Measurements from ENCODE around the gene RRP8. TPM values are rescaled to one million over a fixed set of nuclear protein-coding genes. Genes with fewer than 3 reads are reported as not detected.

Gene RRP8
- total and polyA plus RNA-seq, 2 donors (not counting 1 experiment from before 2014, with no cell fraction given), result 12.1 to 13.2 TPM

DNA sequence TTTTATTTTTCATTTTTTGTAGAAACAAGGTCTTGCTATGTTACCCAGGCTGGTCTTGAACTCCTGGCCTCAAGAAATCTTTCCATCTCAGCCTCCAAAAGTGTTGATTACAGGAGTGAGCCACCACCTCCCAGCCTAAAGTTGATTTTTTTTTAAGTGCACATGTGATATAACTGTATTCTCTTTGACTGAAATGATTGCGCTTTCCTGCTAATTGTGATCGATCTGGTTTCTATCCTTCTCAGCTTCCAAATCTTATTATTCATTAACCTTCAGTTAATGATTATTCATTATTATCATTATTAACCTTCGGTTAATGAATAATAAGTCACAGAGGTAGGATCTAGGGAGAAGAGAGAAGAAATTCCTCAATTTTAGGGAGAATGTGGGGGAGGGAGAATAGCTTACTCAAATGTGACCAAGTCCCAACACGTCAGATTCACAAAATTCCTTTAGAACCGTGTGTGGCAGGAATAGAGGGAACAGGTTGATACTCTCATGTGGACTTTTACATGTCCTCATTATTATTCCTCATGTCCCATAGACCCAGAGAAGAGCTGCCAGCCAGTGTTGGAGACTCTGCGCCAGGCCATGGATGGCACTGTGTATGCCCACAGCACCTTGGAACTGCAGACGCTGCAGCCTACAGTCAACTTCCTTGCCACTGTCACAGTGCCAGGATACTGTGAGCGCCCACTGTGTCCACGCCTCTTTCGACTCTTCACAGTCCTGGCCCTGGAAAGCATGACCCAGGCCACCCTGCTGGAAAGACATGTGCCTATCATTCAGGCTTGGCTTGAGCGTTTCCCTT is 47.1 kb downstream of the RRP8 start:
- Histone ChIP-seq H3K4me2 (ENCODE audit: extremely low read depth, insufficient read depth, low read length) (no peak overlapping the region), H3K79me2 (ENCODE audit: control insufficient read depth, insufficient read depth, low read length) (no peaks in the 10 kb centered on the region), H3K27me3 (ENCODE audit: control insufficient read depth, insufficient read depth, low read length) (no peaks in the 10 kb centered on the region), H3K4me1 (ENCODE audit: control insufficient read depth, extremely low read depth, insufficient read depth, low read length) (no peaks in the 10 kb centered on the region), H3K9ac (ENCODE audit: insufficient read depth, low read length) (no peak overlapping the region), H2AFZ (ENCODE audit: low read length) (no peak overlapping the region), H4K20me1 (ENCODE audit: control insufficient read depth, extremely low read depth, insufficient read depth, low read length) (no peaks in the 10 kb centered on the region), H3K27ac (ENCODE audit: insufficient read depth, low read length) (no peak overlapping the region), H3K4me3 (replicated peaks in 1 of 4; ENCODE audit: control extremely low read depth in 1 of 4, insufficient read depth in 1 of 4, low read depth in 3 of 4, low read length in 4 of 4) (no peak overlapping the region), H3K36me3 (ENCODE audit: control insufficient read depth, insufficient read depth, low read length) (no peaks in the 10 kb centered on the region), H3K9me3 (ENCODE audit: control insufficient read depth, insufficient read depth, low read depth, low read length) (no peaks in the 10 kb centered on the region)
- TF ChIP-seq, protein P1, sequence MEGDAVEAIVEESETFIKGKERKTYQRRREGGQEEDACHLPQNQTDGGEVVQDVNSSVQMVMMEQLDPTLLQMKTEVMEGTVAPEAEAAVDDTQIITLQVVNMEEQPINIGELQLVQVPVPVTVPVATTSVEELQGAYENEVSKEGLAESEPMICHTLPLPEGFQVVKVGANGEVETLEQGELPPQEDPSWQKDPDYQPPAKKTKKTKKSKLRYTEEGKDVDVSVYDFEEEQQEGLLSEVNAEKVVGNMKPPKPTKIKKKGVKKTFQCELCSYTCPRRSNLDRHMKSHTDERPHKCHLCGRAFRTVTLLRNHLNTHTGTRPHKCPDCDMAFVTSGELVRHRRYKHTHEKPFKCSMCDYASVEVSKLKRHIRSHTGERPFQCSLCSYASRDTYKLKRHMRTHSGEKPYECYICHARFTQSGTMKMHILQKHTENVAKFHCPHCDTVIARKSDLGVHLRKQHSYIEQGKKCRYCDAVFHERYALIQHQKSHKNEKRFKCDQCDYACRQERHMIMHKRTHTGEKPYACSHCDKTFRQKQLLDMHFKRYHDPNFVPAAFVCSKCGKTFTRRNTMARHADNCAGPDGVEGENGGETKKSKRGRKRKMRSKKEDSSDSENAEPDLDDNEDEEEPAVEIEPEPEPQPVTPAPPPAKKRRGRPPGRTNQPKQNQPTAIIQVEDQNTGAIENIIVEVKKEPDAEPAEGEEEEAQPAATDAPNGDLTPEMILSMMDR (conservative IDR thresholded peaks at IDR 0.05 in 1 of 2, IDR thresholded peaks at IDR 0.05 in 1 of 2; ENCODE audit: low read depth in 1 of 2, low read length in 2 of 2), result no peak
- TF ChIP-seq EZH2 (IDR thresholded peaks at IDR 0.05; ENCODE audit: low read length, missing control alignments), result no peak
- DNase-seq (ENCODE audit: low read depth in 2 of 2), result no peak

DNA sequence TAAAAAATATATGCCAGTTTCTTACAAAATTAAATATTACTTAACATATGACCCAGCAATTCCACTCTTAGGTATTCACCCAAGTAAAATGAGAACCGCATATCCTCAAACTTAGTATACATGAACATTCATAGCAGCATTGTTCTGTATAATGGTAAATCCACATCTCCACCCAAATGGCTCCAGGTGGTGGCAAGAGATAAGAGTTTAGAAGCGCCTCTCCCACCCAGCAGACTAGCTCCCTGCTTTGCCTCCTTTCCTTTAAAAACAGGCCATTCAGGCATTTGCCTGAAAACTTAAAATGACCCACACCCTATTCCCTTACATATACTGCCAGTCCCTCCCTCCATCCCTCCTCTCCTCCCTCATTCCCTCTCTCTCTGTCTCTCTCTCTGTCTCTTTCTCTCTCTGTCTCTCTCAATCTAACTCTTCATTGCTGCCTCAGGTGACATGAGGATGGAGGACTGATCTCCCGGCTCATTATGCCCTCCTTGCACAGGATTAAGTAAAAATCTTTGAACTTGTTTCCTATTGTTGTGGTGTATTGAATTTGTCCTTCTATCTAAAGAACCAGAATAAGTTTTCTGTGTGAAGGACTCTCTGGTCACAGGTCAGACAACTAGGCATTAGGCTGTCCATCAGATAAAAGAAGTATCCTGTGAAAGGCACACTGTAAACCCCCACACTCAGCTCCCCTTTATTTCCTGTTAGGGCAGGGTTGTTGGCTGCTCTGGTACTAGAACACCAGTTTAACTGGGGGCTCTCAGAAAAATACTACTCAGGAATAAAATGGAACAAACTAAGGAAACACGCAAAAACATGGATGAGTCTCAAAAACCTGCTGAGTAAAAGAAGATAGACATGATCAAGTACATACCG is 48.3 kb downstream of the RRP8 start:
- Histone ChIP-seq H3K4me1 (ENCODE audit: control insufficient read depth, extremely low read depth, insufficient read depth, low read length) (no peaks in the 10 kb centered on the region), H3K9me3 (ENCODE audit: control insufficient read depth, insufficient read depth, low read depth, low read length) (no peaks in the 10 kb centered on the region), H3K9ac (ENCODE audit: insufficient read depth, low read length) (no peak overlapping the region), H2AFZ (ENCODE audit: low read length) (no peak overlapping the region), H3K4me3 (replicated peaks in 1 of 4; ENCODE audit: control extremely low read depth in 1 of 4, insufficient read depth in 1 of 4, low read depth in 3 of 4, low read length in 4 of 4) (no peak overlapping the region), H3K4me2 (ENCODE audit: extremely low read depth, insufficient read depth, low read length) (no peak overlapping the region), H3K79me2 (ENCODE audit: control insufficient read depth, insufficient read depth, low read length) (no peaks in the 10 kb centered on the region), H3K36me3 (ENCODE audit: control insufficient read depth, insufficient read depth, low read length) (no peaks in the 10 kb centered on the region), H4K20me1 (ENCODE audit: control insufficient read depth, extremely low read depth, insufficient read depth, low read length) (no peaks in the 10 kb centered on the region), H3K27ac (ENCODE audit: insufficient read depth, low read length) (no peak overlapping the region), H3K27me3 (ENCODE audit: control insufficient read depth, insufficient read depth, low read length) (no peaks in the 10 kb centered on the region)
- no peak for DNase-seq (ENCODE audit: low read depth in 2 of 2)
- TF ChIP-seq, protein P1 (conservative IDR thresholded peaks at IDR 0.05 in 1 of 2, IDR thresholded peaks at IDR 0.05 in 1 of 2; ENCODE audit: low read depth in 1 of 2, low read length in 2 of 2), result no peak
- TF ChIP-seq EZH2 (IDR thresholded peaks at IDR 0.05; ENCODE audit: low read length, missing control alignments), result no peak

DNA sequence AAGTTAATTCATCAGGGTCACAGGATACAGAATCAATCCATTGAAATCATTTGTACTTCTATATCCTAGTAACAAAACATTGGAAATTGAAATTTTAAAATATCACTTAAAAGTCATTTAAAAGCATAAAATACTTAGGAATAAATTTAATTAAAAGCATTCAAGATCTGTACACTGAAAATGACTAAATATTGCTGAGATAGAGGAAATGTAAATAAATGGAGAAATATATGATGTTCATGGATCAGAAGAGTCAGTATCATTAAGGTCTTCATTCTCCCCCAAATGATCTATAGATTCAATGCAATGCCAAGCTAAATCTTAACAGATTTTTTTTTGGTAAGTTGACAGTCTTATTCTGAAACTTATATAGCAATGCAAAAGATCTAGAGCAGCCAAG is 49.8 kb downstream of the RRP8 start:
- Histone ChIP-seq H4K20me1 (ENCODE audit: control insufficient read depth, extremely low read depth, insufficient read depth, low read length) (no peaks in the 10 kb centered on the region), H2AFZ (ENCODE audit: low read length) (no peak overlapping the region), H3K9ac (ENCODE audit: insufficient read depth, low read length) (no peak overlapping the region), H3K27ac (ENCODE audit: insufficient read depth, low read length) (no peak overlapping the region), H3K4me2 (ENCODE audit: extremely low read depth, insufficient read depth, low read length) (no peak overlapping the region), H3K27me3 (ENCODE audit: control insufficient read depth, insufficient read depth, low read length) (no peaks in the 10 kb centered on the region), H3K79me2 (ENCODE audit: control insufficient read depth, insufficient read depth, low read length) (no peaks in the 10 kb centered on the region), H3K36me3 (ENCODE audit: control insufficient read depth, insufficient read depth, low read length) (no peaks in the 10 kb centered on the region), H3K4me3 (replicated peaks in 1 of 4; ENCODE audit: control extremely low read depth in 1 of 4, insufficient read depth in 1 of 4, low read depth in 3 of 4, low read length in 4 of 4) (no peak overlapping the region), H3K4me1 (ENCODE audit: control insufficient read depth, extremely low read depth, insufficient read depth, low read length) (no peaks in the 10 kb centered on the region), H3K9me3 (ENCODE audit: control insufficient read depth, insufficient read depth, low read depth, low read length) (no peaks in the 10 kb centered on the region)
- DNase-seq (ENCODE audit: low read depth in 2 of 2), result no peak
- no peak for TF ChIP-seq EZH2 (IDR thresholded peaks at IDR 0.05; ENCODE audit: low read length, missing control alignments)
- TF ChIP-seq, protein P1 (conservative IDR thresholded peaks at IDR 0.05 in 1 of 2, IDR thresholded peaks at IDR 0.05 in 1 of 2; ENCODE audit: low read depth in 1 of 2, low read length in 2 of 2), result no peak
